GM12873 (cell line): Measurements from ENCODE around the gene PLIN1.

Source experiments
- CTCF ChIP-seq: IDR thresholded peaks from 2 replicates; pipeline ENCODE4 v1.5.1; 2012; ENCODE audit warnings: low read depth, mild to moderate bottlenecking, moderate library complexity, low read length, control low read depth; ENCODE audit not compliant: insufficient read depth; ENCODE audit errors: missing control alignments

PLIN1 gene

GRCh38 chr15:89671687-89672086 is 7.5 kb downstream of the PLIN1 start:
- no peak for TF ChIP-seq CTCF

- no peak for TF ChIP-seq CTCF
These were observed 8.1 kb downstream of the PLIN1 start for GRCh38 chr15:89670971-89671560.

DNA sequence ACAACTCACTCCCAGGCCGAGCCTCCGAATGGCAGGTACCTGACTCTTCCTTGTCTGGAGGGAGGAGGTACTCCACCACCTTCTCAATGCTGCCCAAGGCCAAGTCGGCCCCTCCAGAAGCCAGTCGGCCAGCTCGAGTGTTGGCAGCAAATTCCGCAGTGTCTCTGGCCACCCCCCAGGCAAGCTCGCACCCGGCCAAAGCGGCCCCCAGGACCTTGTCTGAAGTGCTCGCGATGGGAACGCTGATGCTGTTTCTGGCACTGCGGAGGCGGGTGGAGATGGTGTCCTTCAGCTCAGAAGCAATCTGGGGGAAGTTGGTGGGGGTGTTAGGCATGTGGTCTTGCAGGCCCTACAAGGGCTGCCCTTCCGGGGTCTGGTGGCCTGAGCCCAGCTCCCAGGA is 9.2 kb downstream of the PLIN1 start:
- TF ChIP-seq CTCF = no peak

DNA sequence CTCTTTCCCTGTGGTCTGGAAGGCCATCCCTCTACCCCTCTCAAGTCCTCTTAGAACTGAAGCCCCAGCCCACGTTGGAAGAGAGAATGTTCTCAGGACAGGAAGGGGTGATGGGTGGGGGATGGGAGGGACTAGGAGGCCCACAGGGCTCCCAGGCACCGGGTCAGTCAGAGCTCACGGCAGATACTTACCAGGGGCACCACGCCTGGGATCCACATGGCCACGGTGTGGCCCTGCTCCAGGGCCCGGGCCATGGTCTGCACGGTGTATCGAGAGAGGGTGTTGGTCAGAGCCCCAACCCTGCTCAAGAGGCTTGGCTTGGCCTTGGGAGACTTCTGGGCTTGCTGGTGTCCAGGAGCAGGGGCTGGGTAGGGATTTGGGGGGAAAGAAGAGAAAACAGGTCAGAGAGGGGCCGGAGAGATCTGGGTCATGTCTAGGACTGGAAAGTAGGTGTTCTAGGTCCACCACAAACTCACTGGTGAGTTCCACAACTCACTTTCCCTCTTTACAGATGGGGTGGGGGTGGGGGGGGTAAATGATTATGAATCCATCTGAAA is 9.8 kb downstream of the PLIN1 start:
- no peak for TF ChIP-seq CTCF

DNA sequence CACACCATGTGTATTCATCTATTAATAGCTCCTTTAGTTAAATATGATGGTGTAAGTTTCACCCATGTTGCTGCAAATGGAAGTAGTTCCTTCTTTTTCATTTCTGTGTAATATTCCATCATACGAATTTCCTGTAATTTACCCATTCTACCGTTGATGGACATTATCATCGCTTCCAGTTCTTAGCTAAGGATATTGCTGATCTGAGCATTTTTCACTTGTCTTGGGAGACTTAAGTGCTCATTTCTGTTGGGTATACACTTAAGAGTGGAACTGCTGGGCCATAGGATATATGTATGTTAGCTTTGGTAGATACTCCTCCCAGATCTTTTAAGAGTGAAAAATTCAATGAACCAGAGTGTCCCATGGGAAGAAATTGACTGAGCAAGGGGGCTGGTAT is 11.0 kb downstream of the PLIN1 start:
- no peak for TF ChIP-seq CTCF

DNA sequence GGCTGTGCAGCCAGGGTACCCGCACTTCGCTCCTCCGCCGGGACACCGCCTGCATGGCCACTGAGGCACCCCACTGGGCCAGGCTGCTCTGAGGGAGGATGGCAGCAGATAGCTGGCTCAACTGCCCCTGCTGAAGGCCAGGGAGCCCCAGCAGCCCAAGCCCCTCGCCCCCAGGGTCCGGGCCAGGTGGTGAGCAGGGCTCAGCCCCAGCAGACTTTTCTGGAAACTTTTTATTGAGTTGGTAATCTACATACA is 11.5 kb downstream of the PLIN1 start:
- no peak for TF ChIP-seq CTCF

DNA sequence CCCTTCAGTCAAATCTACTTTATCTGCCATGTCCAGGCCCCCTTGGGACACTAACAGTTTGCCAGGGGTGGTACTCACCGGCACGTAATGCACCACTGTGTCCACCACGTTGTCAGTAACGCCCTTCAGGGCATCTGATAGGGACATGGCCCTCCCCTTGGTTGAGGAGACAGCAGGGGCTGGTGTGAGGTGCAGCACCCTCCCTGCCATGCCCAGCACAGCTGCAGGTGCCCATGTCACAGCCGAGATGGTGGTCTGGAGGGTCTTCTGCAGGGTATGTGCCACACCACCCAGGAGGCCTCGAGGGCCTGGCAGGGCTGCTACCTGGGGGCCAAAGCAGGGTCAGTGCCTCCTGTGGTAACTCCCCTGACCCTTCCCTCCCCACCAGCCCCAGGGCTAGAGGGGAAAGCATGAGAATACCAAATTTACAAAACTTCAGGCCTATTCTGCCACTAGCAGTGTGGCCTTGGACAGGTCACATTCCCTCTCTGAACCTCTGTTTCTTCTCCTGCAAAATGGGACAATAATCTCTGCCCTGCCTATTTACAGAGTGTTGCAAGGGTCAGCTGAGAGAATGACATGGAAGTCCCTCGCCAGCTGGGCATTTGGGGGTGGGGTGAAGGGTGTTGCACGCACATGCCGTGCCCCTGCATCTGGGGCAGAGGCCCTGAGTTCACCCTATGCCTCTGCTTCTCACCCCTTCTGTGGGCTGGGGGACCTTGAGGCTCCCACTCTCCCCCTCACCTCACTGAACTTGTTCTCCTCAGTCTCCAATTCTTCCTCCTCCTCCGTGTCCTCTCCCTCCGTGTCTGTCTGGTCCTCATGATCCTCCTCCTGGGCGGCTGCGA is 12.1 kb downstream of the PLIN1 start:
- TF ChIP-seq CTCF = no peak
